AG09319 (cell line): ENCODE results near the gene CYP1A1.

Source experiments
- DNase-seq: peaks from one replicate; pipeline ENCODE4 v3.0.0-alpha.2; 2010; ENCODE audit warnings: low read depth; ENCODE audit errors: extremely low read depth
- CTCF ChIP-seq: IDR thresholded peaks from 2 replicates; pipeline ENCODE4 v1.5.1; 2011; ENCODE audit warnings: low read depth, mild to moderate bottlenecking, inconsistent platforms, low read length, moderate library complexity

The CYP1A1 gene

DNA sequence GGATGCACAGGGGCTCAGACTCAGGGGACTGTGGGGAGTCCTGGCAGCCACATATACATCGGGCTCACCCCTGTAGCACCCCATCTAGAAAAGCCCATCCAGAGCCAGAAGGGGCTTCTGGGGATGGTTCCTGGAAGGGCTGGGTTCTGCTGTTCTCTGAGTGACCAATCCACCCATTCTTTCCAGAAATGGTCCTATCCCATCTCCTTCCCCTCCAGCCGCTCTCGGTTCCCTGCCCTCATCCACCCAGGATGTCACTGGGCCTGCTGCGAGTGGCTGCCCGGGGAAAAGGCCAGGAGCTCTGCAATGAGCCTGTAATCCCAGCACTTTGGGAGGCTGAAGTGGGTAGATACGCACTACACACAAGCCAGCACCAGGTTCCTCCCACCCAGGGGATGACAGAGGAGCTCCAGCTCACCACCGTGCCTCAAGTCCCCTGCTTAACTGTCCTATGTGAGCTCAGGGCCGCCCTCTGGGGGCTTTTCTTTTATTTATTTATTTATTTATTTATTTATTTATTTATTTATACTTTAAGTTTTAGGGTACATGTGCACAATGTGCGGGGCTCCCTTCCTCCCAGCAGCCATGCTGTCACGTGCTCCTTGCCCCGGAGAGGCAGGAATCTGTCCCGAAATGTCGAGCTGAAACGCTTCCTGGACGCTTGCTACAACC lies 42.9 kb upstream of the CYP1A1 start:
- DNase-seq, result no peak
- TF ChIP-seq CTCF, result no peak

DNA sequence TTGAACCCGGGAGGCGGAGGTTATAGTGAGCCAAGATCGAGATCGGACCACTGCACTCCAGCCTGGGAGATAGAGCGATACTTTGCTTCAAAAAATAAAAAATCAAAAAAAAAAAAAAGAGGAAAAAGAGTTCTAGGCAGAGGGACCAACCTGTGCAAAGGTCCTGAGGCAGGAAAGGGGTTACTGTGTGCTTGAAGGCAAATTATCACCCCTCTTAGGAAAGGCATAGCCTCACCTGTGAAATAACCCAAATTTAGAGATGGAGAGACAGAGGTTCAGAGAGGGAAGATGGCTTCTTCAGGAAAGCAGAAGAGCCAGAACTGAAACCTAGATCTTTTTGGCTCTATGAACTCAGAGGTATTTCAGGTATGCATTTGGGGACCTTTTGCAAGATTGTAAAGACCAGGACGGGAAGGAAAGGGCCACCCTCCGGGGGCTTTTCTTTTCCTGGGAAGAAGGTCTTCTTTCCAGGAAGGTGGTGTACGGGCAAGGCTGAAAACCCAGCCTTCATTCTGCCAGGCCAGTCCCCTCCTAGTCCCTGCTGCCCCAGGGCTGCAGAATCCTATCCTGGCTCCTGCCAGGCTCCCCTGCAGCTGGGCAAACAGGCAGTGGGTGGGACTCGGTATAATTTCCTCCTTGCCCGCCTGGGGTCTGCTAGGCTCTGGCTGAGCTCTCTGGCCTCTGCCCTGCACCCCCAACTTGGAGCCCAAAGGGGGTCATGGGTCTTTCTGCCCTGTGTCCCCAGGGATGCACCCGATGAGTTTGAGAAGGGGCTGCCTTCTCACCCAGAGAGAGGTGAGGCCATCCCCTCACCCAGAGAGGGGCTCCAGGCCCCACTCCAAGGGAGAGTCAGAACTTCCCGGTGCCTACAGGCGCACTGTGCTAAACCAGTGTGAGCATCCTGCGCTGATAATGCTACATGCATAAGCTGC lies 42.1 kb upstream of the CYP1A1 start:
- DNase-seq, result no peak
- TF ChIP-seq CTCF, result no peak

GRCh38 chr15:74763416-74763815 lies 38.1 kb upstream of the CYP1A1 start:
- DNase-seq, result no peak
- no peak for TF ChIP-seq CTCF

GRCh38 chr15:74762791-74763150 lies 37.4 kb upstream of the CYP1A1 start:
- no peak for DNase-seq
- no peak for TF ChIP-seq CTCF

DNA sequence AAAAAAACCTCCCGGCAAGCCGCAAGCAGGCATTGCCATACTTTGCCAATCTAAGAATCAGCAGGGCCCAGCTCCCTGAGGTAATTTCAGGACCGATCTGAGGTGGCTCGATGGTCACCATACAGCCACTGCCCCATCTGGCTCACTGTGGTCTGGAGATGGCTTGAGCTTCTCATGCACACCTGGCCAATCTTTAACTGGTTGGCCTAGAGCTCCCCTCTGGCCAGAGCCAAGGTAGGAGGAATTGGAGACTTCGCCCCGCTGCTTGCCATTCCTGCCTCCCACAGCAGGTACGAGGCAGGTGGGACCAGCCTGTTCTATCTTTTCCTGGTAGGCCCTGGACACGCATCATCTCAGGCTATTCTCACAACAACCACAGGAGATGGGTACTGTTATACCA lies 33.4 kb upstream of the CYP1A1 start:
- DNase-seq, result no peak
- no peak for TF ChIP-seq CTCF

DNA sequence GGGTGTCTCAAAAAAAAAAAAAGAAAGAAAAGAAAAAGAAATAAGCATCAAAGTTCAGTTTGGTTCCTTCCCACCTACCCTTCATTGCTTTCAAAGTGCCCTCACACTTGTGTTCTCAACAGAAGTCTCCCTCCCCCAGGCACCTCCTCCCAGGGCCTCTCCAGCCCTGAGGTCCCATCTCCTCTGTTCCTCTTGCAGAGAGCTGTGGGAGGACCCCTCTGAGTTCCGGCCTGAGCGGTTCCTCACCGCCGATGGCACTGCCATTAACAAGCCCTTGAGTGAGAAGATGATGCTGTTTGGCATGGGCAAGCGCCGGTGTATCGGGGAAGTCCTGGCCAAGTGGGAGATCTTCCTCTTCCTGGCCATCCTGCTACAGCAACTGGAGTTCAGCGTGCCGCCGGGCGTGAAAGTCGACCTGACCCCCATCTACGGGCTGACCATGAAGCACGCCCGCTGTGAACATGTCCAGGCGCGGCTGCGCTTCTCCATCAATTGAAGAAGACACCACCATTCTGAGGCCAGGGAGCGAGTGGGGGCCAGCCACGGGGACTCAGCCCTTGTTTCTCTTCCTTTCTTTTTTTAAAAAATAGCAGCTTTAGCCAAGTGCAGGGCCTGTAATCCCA lies 29.4 kb upstream of the CYP1A1 start:
- no peak for DNase-seq
- no peak for TF ChIP-seq CTCF

DNA sequence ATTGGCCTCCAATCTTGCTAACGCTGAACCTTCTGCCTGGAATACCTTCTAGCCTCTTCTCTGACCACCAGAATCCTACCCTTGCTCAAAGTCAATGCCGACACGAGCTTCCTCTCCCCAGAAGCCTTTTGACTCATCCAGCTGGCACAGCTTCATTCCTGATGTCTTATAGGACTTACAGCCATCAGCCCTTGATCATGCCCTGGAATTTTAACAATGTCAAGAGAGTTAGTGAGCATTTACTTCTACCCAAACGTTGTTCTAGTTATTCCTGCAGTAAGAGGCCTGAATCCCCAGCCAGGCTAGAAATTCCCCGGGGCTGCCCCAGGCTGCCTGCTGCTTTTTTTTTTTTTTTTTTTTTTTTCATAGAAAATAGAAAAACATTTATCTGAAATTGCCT lies 27.2 kb upstream of the CYP1A1 start:
- no peak for TF ChIP-seq CTCF
- no peak for DNase-seq
